NK-92 treated with Interleukin-12 subunit alpha and Interleukin-12 subunit beta, amount 100 ng/mL, for 24 hours (cell line): Measurements from ENCODE around the gene CNTD1.
"Not testable (repeated sequence)": the region's sequence is repeated elsewhere in the genome, so short reads cannot be mapped to it uniquely, and the experiment has no call there.

Source experiments
- DNase-seq: peaks from one replicate; lab custom pipeline; 2025; lab: John Stamatoyannopoulos, UW

Gene CNTD1, protein sequence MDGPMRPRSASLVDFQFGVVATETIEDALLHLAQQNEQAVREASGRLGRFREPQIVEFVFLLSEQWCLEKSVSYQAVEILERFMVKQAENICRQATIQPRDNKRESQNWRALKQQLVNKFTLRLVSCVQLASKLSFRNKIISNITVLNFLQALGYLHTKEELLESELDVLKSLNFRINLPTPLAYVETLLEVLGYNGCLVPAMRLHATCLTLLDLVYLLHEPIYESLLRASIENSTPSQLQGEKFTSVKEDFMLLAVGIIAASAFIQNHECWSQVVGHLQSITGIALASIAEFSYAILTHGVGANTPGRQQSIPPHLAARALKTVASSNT

DNA sequence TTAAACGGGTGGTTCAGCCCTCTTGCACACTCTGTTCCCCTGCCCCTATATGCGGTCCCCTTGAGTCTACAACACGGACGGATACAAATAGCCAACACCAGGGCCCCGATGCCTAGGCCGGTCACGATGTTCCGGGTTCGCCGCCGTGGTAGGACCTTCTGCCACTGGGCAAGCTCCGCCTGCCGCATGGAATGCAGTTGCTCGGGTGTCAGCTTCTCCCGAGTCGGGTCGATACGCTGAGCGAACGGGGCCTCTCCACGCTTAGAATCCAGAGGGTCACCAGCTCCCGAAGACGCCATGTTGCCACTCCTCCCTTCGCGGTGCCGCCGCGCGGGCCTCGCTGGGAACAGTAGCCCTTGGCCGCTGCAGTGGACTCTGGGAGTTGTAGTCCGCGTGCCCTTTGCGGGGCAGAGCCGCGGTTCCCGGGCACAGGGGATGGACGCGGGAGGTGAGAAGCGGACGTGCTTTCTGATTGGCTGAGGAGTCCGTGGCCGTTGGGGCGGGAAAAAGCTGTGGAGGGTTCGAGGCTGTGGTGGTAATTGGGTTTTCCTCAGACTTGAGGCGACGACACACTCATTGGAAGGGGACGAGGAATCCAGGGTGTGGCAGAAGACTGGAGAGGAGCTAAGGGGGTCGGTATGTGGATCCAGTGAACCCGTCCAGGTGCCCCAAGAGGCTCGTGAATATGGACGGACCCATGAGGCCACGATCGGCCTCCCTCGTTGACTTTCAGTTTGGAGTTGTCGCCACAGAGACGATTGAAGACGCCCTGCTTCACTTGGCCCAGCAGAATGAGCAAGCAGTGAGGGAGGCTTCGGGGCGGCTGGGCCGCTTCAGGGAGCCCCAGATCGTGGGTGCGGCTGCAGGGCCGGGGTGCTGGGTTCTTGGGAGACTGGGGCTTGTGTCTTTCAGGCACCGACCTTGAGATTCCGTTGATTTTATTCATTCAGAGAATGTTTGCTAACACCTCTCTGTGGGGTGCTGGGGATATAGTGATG lies at the start of gene CNTD1, which contains the start of gene COA3:
Gene CNTD1 (plus strand): TSS at position 479 of the 998 bp plus-strand sequence. CDS start 207 bp downstream, at position 686.
Gene COA3 (minus strand): TSS at position 322 of the 998 bp plus-strand sequence. CDS start 23 bp downstream, at position 299.
- peak; percentile 66 for DNase-seq

- no peak for DNase-seq
Measured at GRCh38 chr17:42748908-42749798, 49.5 kb upstream of the CNTD1 start.

DNA sequence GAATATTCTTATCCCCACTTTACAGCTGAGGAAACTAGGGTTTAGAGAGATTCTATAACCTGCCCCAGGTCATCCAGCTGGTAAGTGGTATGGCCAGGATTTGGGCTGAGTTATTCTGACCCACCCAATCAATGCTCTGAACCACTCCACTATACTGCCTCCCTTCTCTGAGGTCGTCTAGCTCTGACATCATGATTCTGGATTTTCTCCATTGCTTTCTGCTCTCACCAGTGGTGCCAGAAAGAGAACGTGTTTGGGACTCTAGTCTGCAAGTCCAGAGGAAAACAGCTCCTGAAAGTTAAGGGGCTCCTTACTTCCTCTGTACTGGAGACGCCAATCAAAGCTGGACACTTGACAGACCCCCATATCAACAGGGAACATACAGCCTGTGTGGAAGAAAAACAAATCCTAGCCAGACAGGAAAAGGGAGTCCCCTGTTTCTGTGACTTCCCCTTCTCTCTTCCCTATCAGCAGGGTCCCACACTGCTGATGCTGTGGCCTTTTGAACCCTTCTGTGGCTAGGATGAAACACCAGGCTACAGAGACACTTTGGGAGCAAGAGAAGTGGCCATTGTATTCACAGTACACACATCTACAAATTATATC lies 47.8 kb upstream of the CNTD1 start:
- DNase-seq, result no peak

DNA sequence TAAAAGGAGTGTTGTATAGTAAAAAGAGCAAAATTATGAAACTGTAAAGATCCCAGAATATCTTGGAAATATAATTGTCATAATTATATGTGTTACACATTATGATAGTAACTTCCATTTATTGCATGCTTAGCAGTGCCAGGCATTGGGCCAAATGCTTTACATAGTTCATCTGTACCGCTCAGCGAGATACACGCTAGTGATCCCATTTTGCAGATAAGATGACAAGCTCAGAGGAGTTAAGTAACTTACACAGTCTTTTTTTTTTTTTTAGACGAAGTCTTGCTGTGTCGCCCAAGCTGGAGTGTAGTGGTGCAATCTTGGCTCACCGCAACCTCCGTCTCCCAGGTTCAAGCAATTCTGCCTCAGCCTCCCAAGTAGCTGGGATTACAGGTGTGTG lies 47.0 kb upstream of the CNTD1 start:
- DNase-seq, result no peak

DNA sequence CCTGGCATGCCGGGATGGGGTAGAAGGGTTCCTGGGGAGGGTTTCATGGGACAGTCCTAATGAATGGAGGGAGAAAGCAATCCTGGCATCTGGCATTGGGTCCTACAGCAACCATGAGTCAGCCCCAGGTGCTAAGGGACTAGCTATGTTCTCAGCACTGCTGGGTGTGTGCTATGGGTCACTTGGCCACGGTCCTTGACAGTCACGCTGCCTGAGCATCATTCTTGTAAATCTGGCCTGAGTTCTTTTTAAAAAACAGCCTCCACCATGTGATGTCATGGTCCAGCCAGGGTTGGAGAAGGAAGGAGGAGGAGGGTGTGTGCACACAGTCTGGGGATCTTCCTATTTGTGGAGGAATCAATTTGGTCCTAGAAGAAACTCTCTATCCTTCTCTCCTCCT lies 43.9 kb upstream of the CNTD1 start:
- DNase-seq, result no peak

- no peak for DNase-seq
Measured at GRCh38 chr17:42759982-42760651, 38.5 kb upstream of the CNTD1 start.

- DNase-seq, result no peak
Measured at GRCh38 chr17:42760652-42761581, 37.7 kb upstream of the CNTD1 start, which contains the start of gene RAMP2. Gene RAMP2, plus strand, starts transcription at chr17:42761227. Its CDS starts 35 bp downstream, at chr17:42761262.

DNA sequence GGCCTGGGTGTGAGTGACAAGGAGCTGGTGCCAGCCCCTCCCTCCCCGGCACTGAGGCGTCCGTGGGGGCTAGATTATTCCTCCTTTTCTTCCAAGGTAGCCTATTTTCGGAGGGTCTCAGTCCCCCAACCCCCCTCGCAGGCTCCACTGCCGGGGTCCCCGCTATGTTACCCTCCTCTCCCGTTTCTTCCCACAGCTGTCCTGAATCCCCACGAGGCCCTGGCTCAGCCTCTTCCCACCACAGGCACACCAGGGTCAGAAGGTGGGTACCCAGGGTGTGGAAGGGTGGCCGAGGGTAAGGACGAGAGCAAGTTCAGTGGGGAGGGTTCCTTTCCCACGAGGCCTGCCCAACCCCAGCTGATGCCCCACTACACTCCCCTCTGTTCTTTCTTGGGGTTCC lies 37.0 kb upstream of the CNTD1 start:
- no peak for DNase-seq

DNA sequence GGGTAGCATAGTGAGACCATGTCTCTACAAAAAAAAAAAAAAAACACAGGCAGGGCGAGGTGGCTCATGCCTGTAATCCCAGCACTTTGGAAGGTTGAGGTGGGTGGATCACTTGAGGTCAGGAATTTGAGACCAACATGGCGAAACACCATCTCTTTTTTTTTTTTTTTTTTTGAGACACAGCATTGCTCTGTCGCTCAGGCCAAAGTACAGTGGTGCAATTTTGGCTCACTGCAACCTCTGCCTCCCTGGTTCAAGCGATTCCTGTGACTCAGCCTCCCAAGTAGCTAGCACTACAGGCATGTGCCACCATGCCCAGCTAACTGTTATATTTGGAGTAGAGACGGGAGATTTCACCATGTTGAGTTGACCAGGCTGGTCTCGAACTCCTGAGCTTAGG lies 32.5 kb upstream of the CNTD1 start:
- DNase-seq, result no peak

GRCh38 chr17:42767512-42767911 lies 31.1 kb upstream of the CNTD1 start:
- DNase-seq, result no peak

DNA sequence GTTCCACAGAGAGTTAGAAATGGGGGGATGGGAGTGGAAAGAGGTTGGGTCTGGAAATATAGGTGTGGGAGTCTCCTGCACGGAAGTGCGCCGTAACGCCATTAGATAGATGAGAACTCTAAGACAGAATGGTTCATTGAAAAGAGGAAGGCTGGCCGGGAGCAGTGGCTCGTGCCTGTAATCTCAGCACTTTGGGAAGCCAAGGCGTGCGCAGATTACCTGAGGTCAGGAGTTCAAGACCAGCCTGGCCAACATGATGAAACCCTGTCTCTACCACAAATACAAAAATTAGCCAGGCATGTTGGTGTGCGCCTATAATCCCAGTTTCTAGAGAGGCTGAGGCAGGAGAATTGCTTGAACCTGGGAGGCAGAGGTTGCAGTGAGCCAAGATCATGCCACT lies 30.7 kb upstream of the CNTD1 start:
- not testable (repeated sequence) for DNase-seq

DNA sequence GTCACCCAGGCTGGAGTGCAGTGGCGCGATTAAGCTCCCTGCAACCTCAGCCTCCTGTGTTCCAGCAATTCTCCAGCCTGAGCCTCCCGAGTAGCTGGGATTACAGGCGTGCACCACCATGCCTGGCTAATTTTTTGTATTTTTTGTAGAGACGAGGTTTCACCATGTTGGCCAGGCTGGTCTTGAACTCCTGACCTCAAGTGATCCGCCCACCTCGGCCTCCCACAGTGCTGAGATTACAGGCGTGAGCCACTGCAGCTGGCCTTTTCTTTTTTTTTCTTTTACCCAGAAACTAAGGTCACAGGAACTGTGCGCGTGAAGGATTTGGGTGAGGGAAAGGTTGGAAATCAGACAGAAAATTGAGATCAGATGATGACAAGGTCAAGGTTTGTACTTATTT lies 28.7 kb upstream of the CNTD1 start:
- not testable (repeated sequence) for DNase-seq

DNA sequence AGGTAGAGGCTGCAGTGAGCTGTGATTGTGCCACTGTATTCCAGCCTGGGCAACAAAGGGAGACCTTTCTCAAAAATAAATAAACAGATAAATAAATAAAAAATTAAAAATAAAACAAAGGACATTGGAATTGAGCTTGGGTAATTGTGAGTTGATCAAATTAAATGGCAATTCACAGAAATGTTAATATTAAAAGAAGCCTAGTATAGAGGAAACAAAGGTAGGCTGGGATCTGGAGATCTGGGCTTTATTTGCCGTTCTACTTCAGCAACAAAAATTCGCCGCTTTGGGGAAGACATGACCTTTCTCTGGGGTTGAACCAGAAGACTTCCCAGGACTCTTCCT lies 25.7 kb upstream of the CNTD1 start:
- no peak for DNase-seq

DNA sequence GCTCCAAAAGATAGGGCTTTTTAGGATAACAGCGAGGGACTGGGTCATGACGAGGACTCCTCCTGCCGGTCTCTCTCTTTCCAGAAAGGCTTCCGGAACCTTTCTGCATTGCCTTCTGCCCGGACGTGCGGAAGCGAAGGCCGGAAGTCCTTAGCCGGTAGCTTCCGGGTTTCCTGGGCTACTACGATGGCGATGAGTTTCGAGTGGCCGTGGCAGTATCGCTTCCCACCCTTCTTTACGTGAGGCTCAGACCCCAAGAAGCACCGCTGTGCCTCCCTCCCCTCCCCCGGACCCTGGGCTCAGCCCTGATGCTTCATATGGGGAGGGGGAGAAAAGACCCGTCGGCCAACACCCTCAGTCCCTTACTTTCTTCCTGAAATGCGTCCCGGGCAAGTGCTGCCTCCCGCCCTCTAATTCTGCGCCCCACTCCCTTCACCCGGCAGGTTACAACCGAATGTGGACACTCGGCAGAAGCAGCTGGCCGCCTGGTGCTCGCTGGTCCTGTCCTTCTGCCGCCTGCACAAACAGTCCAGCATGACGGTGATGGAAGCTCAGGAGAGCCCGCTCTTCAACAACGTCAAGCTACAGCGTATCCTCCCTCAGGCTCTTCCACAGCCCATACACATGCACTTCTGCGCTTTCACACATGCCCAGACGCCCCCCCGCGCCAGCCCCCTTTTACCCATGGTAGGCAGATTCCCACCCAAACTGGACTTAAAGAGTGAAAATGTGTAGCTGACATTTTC lies 25.2 kb upstream of the CNTD1 start, which contains the start of gene VPS25:
Gene VPS25 (plus strand): TSS at position 160 of the 746 bp plus-strand sequence. CDS start 27 bp downstream, at position 187.
- peak; percentile 56 for DNase-seq

- no peak for DNase-seq
Measured at GRCh38 chr17:42774066-42774745, 24.5 kb upstream of the CNTD1 start.

DNA sequence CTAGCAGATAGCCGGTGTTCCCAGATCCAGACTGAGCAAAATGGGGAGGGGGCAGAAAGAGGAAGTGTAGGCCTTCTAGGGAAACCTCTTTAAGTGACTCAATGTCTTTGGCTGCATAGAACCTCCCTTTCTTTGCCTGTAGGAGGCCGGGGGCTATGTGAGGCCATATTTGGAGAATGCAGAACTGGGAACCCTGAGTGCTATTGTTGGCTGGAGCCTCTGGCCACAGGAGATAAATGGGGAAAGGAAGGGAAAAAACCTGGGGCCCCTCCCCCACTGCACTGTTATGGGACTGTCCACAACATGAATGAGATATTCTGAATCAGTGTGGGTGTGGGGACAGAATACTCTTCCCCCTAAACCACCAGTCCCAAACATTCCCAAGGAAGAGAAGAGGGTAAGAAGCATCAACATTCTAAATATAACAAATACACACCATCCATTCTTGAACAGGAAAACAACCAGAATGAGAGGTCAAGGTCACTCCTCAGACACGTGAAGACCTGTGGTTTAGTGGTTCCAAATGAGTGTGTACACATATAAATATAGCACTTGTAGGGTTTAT lies 23.0 kb upstream of the CNTD1 start:
- no peak for DNase-seq

GRCh38 chr17:42778570-42778969 lies 20.1 kb upstream of the CNTD1 start:
- DNase-seq, result no peak
